ENCODE measurements around the gene MARCO.

GRCh38 chr2:118914721-118915453 lies 27.1 kb upstream of the MARCO start:
- TF ChIP-seq CTCF (IDR thresholded peaks at IDR 0.05 in 8 of 11, conservative IDR thresholded peaks at IDR 0.05 in 3 of 11) (no peak), POLR2AphosphoS5 (IDR thresholded peaks at IDR 0.05) (no peak), POLR2A (IDR thresholded peaks at IDR 0.05) (no peak)

All from spleen (tissue), 7 donors.